Measurements from ENCODE around the gene FIS1. TPM values are rescaled to one million over a fixed set of nuclear protein-coding genes. Genes with fewer than 3 reads are reported as not detected.

The FIS1 gene
- polyA plus RNA-seq, 1 donor (not counting 4 experiments of a cell fraction or from before 2014, with no cell fraction given) = 202 TPM

DNA sequence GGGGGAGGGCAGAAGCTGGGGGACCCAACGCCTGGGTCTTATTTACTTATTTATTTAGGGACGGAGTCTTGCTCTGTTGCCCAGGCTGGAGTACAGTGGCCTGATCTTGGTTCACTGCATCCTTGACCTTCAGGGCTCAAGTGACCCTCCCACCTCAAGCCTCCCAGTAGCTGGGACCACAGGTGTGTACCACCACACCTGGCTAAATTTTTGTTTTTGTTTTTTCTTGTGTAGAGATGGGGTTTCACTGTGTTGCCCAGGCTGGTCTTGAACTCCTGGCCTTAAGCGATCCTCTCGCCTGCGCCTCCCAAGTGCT lies 42.3 kb downstream of the FIS1 start:
- FAIRE-seq (no peak), DNase-seq (ENCODE audit: low read depth, low spot score) (no peak)
- Histone ChIP-seq H3K9me3 (ENCODE audit: control insufficient read depth, low read depth, low read length) (no peaks in the 10 kb centered on the region), H3K79me2 (ENCODE audit: control insufficient read depth, insufficient read depth, low read length) (no peaks in the 10 kb centered on the region), H4K20me1 (ENCODE audit: control insufficient read depth, extremely low read depth, insufficient read depth, low read length) (no peaks in the 10 kb centered on the region), H3K9me1 (ENCODE audit: control insufficient read depth, extremely low read depth, insufficient read depth, low read length) (no peaks in the 10 kb centered on the region), H3K4me3 (ENCODE audit: control insufficient read depth in 2 of 3, extremely low read depth in 1 of 3, insufficient read depth in 2 of 3, low read depth in 1 of 3, low read length in 3 of 3) (no peak overlapping the region), H3K4me1 (ENCODE audit: control insufficient read depth, extremely low read depth, insufficient read depth, low read length) (no peaks in the 10 kb centered on the region), H3K27ac (ENCODE audit: control insufficient read depth, insufficient read depth, low read length) (no peak overlapping the region), H2AFZ (ENCODE audit: control insufficient read depth, low read length) (no peak overlapping the region), H3K27me3 (ENCODE audit: control insufficient read depth, extremely low read depth, insufficient read depth, low read length) (peaks cover 31% of the 10 kb centered on the region), H3K4me2 (ENCODE audit: control insufficient read depth, extremely low read depth, insufficient read depth, low read depth, low read length) (no peak overlapping the region), H3K9ac (ENCODE audit: control insufficient read depth, extremely low read depth, insufficient read depth, low read length) (no peak overlapping the region), H3K36me3 (ENCODE audit: control insufficient read depth in 2 of 2, extremely low read depth in 1 of 2, insufficient read depth in 2 of 2, low read length in 2 of 2) (peaks cover 0 to 4% of the 10 kb centered on the region in 2 experiments)
- dilution Hi-C loops (cut with MboI; ENCODE audit: extremely low pct_ligation_motif_present, low sequenced_read_pairs) = no loop called here
- TF ChIP-seq, protein P1, sequence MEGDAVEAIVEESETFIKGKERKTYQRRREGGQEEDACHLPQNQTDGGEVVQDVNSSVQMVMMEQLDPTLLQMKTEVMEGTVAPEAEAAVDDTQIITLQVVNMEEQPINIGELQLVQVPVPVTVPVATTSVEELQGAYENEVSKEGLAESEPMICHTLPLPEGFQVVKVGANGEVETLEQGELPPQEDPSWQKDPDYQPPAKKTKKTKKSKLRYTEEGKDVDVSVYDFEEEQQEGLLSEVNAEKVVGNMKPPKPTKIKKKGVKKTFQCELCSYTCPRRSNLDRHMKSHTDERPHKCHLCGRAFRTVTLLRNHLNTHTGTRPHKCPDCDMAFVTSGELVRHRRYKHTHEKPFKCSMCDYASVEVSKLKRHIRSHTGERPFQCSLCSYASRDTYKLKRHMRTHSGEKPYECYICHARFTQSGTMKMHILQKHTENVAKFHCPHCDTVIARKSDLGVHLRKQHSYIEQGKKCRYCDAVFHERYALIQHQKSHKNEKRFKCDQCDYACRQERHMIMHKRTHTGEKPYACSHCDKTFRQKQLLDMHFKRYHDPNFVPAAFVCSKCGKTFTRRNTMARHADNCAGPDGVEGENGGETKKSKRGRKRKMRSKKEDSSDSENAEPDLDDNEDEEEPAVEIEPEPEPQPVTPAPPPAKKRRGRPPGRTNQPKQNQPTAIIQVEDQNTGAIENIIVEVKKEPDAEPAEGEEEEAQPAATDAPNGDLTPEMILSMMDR (optimal IDR thresholded peaks at IDR 0.05 in 1 of 3, IDR thresholded peaks at IDR 0.05 in 1 of 3, conservative IDR thresholded peaks at IDR 0.05 in 1 of 3; ENCODE audit: extremely low read depth in 1 of 3, insufficient read depth in 2 of 3, low read length in 3 of 3) = no peak
- no peak for TF ChIP-seq EZH2 (IDR thresholded peaks at IDR 0.05; ENCODE audit: low read length)

DNA sequence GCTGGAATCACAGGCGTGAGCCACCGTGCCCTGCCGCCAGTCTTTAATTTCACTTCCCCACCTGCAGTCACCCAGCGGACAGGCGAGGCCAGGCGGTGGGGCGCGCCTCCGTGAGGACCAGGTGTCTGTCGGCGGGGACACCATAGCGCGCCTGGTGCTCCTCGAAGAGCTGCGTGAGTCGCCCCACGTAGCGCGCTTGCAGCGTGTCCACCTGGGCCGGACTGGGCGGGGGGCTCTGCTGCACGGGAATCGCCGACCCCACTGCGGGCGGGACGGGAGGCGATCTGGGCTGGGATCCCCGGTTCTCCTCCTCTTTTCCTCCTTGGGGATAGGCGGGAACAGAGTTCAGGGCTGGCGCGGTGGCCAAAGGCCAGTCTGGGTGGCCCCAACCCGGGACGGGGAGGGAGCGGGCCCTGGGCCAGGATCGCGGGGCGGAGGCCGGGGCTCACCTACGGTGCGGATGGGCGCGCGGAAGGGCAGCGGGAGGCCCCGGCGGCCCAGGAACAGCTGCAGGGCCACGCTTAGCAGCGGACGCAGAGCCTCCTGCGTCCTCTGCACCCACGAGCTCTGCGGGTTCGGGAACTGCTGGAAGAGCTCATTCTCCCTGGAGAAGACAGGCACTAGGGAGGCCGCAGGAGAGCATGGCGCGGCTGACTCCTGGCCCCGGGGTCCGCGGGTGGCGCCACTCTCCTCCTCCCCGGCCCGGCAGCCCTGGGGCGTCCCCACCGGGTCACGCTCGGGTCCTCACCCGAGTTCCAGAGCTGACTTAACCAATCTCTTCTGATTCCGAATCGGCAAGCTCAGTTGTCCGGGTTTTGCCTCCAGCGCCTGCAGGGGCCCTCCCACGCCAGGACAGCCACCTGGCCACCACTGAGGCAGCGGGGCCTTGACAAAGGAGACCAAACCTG lies 42.9 kb downstream of the FIS1 start:
- TF ChIP-seq EZH2 (IDR thresholded peaks at IDR 0.05; ENCODE audit: low read length) = peak; percentile 68
- TF ChIP-seq, protein P1 (optimal IDR thresholded peaks at IDR 0.05 in 1 of 3, IDR thresholded peaks at IDR 0.05 in 1 of 3, conservative IDR thresholded peaks at IDR 0.05 in 1 of 3; ENCODE audit: extremely low read depth in 1 of 3, insufficient read depth in 2 of 3, low read length in 3 of 3) = no peak
- no peak for FAIRE-seq

More for the DNA sequence above, 42.9 kb downstream of the FIS1 start:
- Histone ChIP-seq H3K27ac (ENCODE audit: control insufficient read depth, insufficient read depth, low read length) (no peak overlapping the region), H3K9me3 (ENCODE audit: control insufficient read depth, low read depth, low read length) (no peaks in the 10 kb centered on the region), H4K20me1 (ENCODE audit: control insufficient read depth, extremely low read depth, insufficient read depth, low read length) (no peaks in the 10 kb centered on the region), H3K79me2 (ENCODE audit: control insufficient read depth, insufficient read depth, low read length) (no peaks in the 10 kb centered on the region), H3K27me3 (ENCODE audit: control insufficient read depth, extremely low read depth, insufficient read depth, low read length) (peaks cover 31% of the 10 kb centered on the region), H3K36me3 (ENCODE audit: control insufficient read depth in 2 of 2, extremely low read depth in 1 of 2, insufficient read depth in 2 of 2, low read length in 2 of 2) (peaks cover 0 to 4% of the 10 kb centered on the region in 2 experiments), H3K4me2 (ENCODE audit: control insufficient read depth, extremely low read depth, insufficient read depth, low read depth, low read length) (peak overlapping the region; percentile 27), H3K4me1 (ENCODE audit: control insufficient read depth, extremely low read depth, insufficient read depth, low read length) (no peaks in the 10 kb centered on the region), H2AFZ (ENCODE audit: control insufficient read depth, low read length) (no peak overlapping the region), H3K4me3 (ENCODE audit: control insufficient read depth in 2 of 3, extremely low read depth in 1 of 3, insufficient read depth in 2 of 3, low read depth in 1 of 3, low read length in 3 of 3) (peak overlapping the region in 1 of 3 experiments; percentile 37), H3K9me1 (ENCODE audit: control insufficient read depth, extremely low read depth, insufficient read depth, low read length) (no peaks in the 10 kb centered on the region), H3K9ac (ENCODE audit: control insufficient read depth, extremely low read depth, insufficient read depth, low read length) (no peak overlapping the region)
- no peak for DNase-seq (ENCODE audit: low read depth, low spot score)
- dilution Hi-C loops (cut with MboI; ENCODE audit: extremely low pct_ligation_motif_present, low sequenced_read_pairs) = no loop called here
